A549 (cell line): ENCODE data around the gene FRMD1. TPM values are rescaled to one million over a fixed set of nuclear protein-coding genes. Genes with fewer than 3 reads are reported as not detected.

Source experiments
- ATAC-seq, 2 experiments: fragments of 200-7000 bp in 1 of 2; fragments of >200 bp in 1 of 2; cut with Nextera tagmentation in 1 of 2; cut with Tn5 transposase in 1 of 2; 3 replicates each; pipeline versions ENCODE4 v1.8.0 to v1.9.1; 2018 to 2020; ENCODE audit warnings: mild to moderate bottlenecking in 1 of 2, moderate library complexity in 1 of 2
- CTCF ChIA-PET: fragments of 300-600 bp; sonication (Branson Sonifier 250); formaldehyde crosslinking; extraction: SDS; loops from one replicate; lab custom pipeline; 2021; ENCODE audit warnings: antibody characterized with exemption, inconsistent platforms; lab: Yijun Ruan, JAX
- POLR2A ChIA-PET: fragments of 350-600 bp; formaldehyde crosslinking; extraction: SDS; loops from one replicate; lab custom pipeline; 2021; ENCODE audit warnings: antibody characterized with exemption, inconsistent platforms; lab: Yijun Ruan, JAX
- DNase-seq, 2 experiments: peaks; one replicate each; pipeline versions ENCODE4 v3.0.0 to v3.0.0-alpha.2; 2011 to 2016; ENCODE audit warnings: low read depth in 1 of 2, low spot score in 1 of 2
- FAIRE-seq: peaks from 2 replicates; lab custom pipeline; 2011; peaks lifted over from hg19 to GRCh38; lab: Jason Lieb, UNC
- H3K27ac ChIP-seq, 2 experiments: fragments of >200 bp; sonication (Bioruptor Twin); formaldehyde crosslinking; 3 replicates each; pipeline ENCODE4 v1.5.1; 2016 to 2017
- H3K4me1 ChIP-seq: fragments of >200 bp; sonication (Bioruptor Twin); formaldehyde crosslinking; 3 replicates; pipeline ENCODE4 v1.6.1; 2016
- H3K4me2 ChIP-seq: fragments of >200 bp; sonication (Bioruptor Twin); formaldehyde crosslinking; 3 replicates; pipeline ENCODE4 v1.6.1; 2016
- H3K4me3 ChIP-seq: fragments of >200 bp; sonication (Bioruptor Twin); formaldehyde crosslinking; 3 replicates; pipeline ENCODE4 v1.5.1; 2016
- H3K9me3 ChIP-seq: fragments of >200 bp; sonication (Bioruptor Twin); formaldehyde crosslinking; 3 replicates; pipeline ENCODE4 v1.6.1; 2016
- BHLHE40 ChIP-seq: IDR thresholded peaks from 2 replicates; pipeline ENCODE4 v1.6.1; 2012; ENCODE audit warnings: low read depth, low read length, inconsistent platforms
- CEBPB ChIP-seq, 2 experiments: fragments of >200 bp in 1 of 2; sonication (Bioruptor Twin) in 1 of 2; formaldehyde crosslinking in 1 of 2; IDR thresholded peaks; 2 replicates each; pipeline ENCODE4 v1.6.1; 2012 to 2016
- EHF ChIP-seq: fragments of 250-450 bp; sonication (Bioruptor Pico); IDR thresholded peaks from 2 replicates; pipeline ENCODE4 v1.5.0; 2020; ENCODE audit warnings: mild to moderate bottlenecking
- ESRRA ChIP-seq: fragments of 150-350 bp; IDR thresholded peaks from 2 replicates; pipeline ENCODE4 v1.6.1; 2014; ENCODE audit warnings: mild to moderate bottlenecking, low read length, borderline replicate concordance
- FOSB ChIP-seq: fragments of 250-450 bp; sonication (Bioruptor Pico); IDR thresholded peaks from 2 replicates; pipeline ENCODE4 v1.5.0; 2020; ENCODE audit warnings: mild to moderate bottlenecking, moderate library complexity
- FOSL2 ChIP-seq, 2 experiments: fragments of 450-650 bp in 1 of 2; fragments of >200 bp in 1 of 2; sonication (Bioruptor Twin) in 1 of 2; formaldehyde crosslinking; IDR thresholded peaks; 2 replicates each; pipeline versions ENCODE4 v1.5.0 to v1.6.1; 2016 to 2020; ENCODE audit warnings: mild to moderate bottlenecking in 1 of 2, moderate library complexity in 1 of 2
- GATA3 ChIP-seq: IDR thresholded peaks from 2 replicates; pipeline ENCODE4 v1.6.1; 2012; ENCODE audit warnings: borderline replicate concordance
- HDAC2 ChIP-seq: fragments of 200-600 bp; sonication (generic); IDR thresholded peaks from 2 replicates; pipeline ENCODE4 v1.6.1; 2016
- HOXB13 ChIP-seq: fragments of 250-450 bp; sonication (Bioruptor Pico); IDR thresholded peaks from 2 replicates; pipeline ENCODE4 v1.5.0; 2020; ENCODE audit warnings: low read depth, mild to moderate bottlenecking, moderate library complexity
- HOXB5 ChIP-seq: fragments of 250-450 bp; sonication (Bioruptor Pico); IDR thresholded peaks from 2 replicates; pipeline ENCODE4 v1.5.0; 2020; ENCODE audit warnings: mild to moderate bottlenecking, moderate library complexity
- JUN ChIP-seq, 2 experiments: fragments of >200 bp; sonication (Bioruptor Twin); formaldehyde crosslinking; IDR thresholded peaks; 2 replicates in 1 of 2; 3 replicates in 1 of 2; pipeline ENCODE4 v1.6.1; 2016 to 2017
- MYC ChIP-seq: IDR thresholded peaks from 2 replicates; pipeline ENCODE4 v1.6.1; 2012; ENCODE audit warnings: mild to moderate bottlenecking, inconsistent platforms, low read length, improper control_type of control experiment, borderline replicate concordance
- NFE2L2 ChIP-seq: fragments of 150-350 bp; conservative IDR thresholded peaks from 2 replicates; pipeline ENCODE4 v1.6.1; 2014; ENCODE audit warnings: low read length
- NR3C1 ChIP-seq: fragments of >200 bp; sonication (Bioruptor Twin); formaldehyde crosslinking; IDR thresholded peaks from 3 replicates; pipeline ENCODE4 v1.6.1; 2017
- POLR2AphosphoS2 ChIP-seq: conservative IDR thresholded peaks from 2 replicates; pipeline ENCODE4 v1.6.1; 2012; ENCODE audit warnings: low read length, improper control_type of control experiment, inconsistent platforms
- SREBF2 ChIP-seq: fragments of 450-650 bp; IDR thresholded peaks from 2 replicates; pipeline ENCODE4 v1.6.1; 2014; ENCODE audit warnings: mild to moderate bottlenecking, moderate library complexity
- TFCP2L1 ChIP-seq: fragments of 250-450 bp; sonication (Bioruptor Pico); IDR thresholded peaks from 2 replicates; pipeline ENCODE4 v1.5.0; 2021; ENCODE audit warnings: mild to moderate bottlenecking
- ZC3H11A ChIP-seq: fragments of 450-650 bp; IDR thresholded peaks from 2 replicates; pipeline ENCODE4 v1.6.1; 2014; ENCODE audit warnings: antibody characterized with exemption, mild to moderate bottlenecking
- ZFP36 ChIP-seq: fragments of 450-650 bp; IDR thresholded peaks from 2 replicates; pipeline ENCODE4 v1.6.1; 2014; ENCODE audit warnings: borderline replicate concordance; ENCODE audit not compliant: partially characterized antibody
- ZNF302 ChIP-seq: fragments of 250-450 bp; sonication (Bioruptor Pico); IDR thresholded peaks from 2 replicates; pipeline ENCODE4 v1.9.0; 2021; ENCODE audit warnings: inconsistent platforms, mild to moderate bottlenecking, moderate library complexity
- WGBS: methylation state at CpG from one replicate; pipeline ENCODE4 v1.1.6; 2017; ENCODE audit errors: missing lambda C conversion rate; 5-methylcytosine and 5-hydroxymethylcytosine counted together
- polyA plus RNA-seq, 4 experiments: library from polyadenylated mRNA; depleted of rRNA in 3 of 4; stranded (reverse); fragments of >200 nt; fragmentation: RNase III in 1 of 4; extraction: RNeasy Plus Mini Kit Qiagen cat#74134 plus additional on column Dnase treatment in 1 of 4; gene quantifications; 2 replicates in 3 of 4; 3 replicates in 1 of 4; pipeline ENCODE4 v1.2.3, GENCODE V29; 2011 to 2017
- TF ChIP-seq, protein P1 (sequence below): fragments of 200-600 bp; sonication (generic); IDR thresholded peaks from 2 replicates; pipeline ENCODE4 v1.6.1; 2016; ENCODE audit warnings: antibody characterized with exemption, mild to moderate bottlenecking, moderate library complexity
- TF ChIP-seq, protein P2 (sequence below): fragments of 150-350 bp; IDR thresholded peaks from 2 replicates; pipeline ENCODE4 v1.6.1; 2014; ENCODE audit warnings: low read depth, mild to moderate bottlenecking, low read length
- TF ChIP-seq, protein P3 (sequence below): fragments of 450-650 bp; IDR thresholded peaks from 2 replicates; pipeline ENCODE4 v1.6.1; 2014; ENCODE audit warnings: antibody characterized with exemption

The FRMD1 gene
- polyA plus RNA-seq, 2 of the 4 experiments (the other 2 are of a cell fraction): not detected

DNA sequence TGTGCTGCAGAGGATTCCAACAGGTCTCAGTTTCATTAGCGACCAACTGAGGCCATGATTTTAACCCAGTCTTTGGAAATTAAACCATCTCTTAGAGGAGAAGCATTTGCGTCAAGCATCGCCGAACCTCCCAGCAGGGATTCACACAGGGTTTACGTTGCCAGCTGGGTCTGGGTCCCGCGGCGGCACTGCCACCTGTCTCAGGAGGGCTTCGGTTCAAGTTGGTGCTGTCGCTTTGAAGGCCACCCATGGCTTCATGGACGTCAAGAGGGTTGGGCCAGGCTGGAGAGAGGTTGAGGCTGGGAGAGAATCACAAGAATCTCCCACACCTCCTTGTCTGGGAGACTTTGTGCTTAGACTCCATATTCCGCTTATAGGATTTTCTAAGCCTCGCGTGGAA, 43.0 kb upstream of the FRMD1 start:
- Histone ChIP-seq H3K9me3 (no peaks in the 10 kb centered on the region), H3K4me3 (no peak overlapping the region), H3K4me2 (no peak overlapping the region), H3K4me1 (no peaks in the 10 kb centered on the region), H3K27ac (no peak overlapping the region)
- DNase-seq (no peak), FAIRE-seq (no peak), ATAC-seq (no peak)
- CTCF ChIA-PET: interaction anchor here (1.4 kb wide), 1 partner anchor 11 kb away, joined by 4 read pairs; no protein-coding TSS in a partner anchor
- POLR2A ChIA-PET: no interaction called here
- TF ChIP-seq BHLHE40 (no peak), FOSL2 (IDR thresholded peaks at IDR 0.05) (no peak), FOSL2 (CRISPR knock-in tag; IDR thresholded peaks at IDR 0.05) (no peak), ZC3H11A (no peak), ZNF302 (CRISPR knock-in tag) (no peak), ZFP36 (no peak), JUN (IDR thresholded peaks at IDR 0.05) (no peak), HDAC2 (no peak), NR3C1 (no peak), SREBF2 (no peak)
- TF ChIP-seq, protein P1, sequence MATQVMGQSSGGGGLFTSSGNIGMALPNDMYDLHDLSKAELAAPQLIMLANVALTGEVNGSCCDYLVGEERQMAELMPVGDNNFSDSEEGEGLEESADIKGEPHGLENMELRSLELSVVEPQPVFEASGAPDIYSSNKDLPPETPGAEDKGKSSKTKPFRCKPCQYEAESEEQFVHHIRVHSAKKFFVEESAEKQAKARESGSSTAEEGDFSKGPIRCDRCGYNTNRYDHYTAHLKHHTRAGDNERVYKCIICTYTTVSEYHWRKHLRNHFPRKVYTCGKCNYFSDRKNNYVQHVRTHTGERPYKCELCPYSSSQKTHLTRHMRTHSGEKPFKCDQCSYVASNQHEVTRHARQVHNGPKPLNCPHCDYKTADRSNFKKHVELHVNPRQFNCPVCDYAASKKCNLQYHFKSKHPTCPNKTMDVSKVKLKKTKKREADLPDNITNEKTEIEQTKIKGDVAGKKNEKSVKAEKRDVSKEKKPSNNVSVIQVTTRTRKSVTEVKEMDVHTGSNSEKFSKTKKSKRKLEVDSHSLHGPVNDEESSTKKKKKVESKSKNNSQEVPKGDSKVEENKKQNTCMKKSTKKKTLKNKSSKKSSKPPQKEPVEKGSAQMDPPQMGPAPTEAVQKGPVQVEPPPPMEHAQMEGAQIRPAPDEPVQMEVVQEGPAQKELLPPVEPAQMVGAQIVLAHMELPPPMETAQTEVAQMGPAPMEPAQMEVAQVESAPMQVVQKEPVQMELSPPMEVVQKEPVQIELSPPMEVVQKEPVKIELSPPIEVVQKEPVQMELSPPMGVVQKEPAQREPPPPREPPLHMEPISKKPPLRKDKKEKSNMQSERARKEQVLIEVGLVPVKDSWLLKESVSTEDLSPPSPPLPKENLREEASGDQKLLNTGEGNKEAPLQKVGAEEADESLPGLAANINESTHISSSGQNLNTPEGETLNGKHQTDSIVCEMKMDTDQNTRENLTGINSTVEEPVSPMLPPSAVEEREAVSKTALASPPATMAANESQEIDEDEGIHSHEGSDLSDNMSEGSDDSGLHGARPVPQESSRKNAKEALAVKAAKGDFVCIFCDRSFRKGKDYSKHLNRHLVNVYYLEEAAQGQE: no peak
- TF ChIP-seq, protein P2, sequence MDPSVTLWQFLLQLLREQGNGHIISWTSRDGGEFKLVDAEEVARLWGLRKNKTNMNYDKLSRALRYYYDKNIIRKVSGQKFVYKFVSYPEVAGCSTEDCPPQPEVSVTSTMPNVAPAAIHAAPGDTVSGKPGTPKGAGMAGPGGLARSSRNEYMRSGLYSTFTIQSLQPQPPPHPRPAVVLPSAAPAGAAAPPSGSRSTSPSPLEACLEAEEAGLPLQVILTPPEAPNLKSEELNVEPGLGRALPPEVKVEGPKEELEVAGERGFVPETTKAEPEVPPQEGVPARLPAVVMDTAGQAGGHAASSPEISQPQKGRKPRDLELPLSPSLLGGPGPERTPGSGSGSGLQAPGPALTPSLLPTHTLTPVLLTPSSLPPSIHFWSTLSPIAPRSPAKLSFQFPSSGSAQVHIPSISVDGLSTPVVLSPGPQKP: no peak
- WGBS: 78% methylated on average over 13 of the region's 14 CpGs

DNA sequence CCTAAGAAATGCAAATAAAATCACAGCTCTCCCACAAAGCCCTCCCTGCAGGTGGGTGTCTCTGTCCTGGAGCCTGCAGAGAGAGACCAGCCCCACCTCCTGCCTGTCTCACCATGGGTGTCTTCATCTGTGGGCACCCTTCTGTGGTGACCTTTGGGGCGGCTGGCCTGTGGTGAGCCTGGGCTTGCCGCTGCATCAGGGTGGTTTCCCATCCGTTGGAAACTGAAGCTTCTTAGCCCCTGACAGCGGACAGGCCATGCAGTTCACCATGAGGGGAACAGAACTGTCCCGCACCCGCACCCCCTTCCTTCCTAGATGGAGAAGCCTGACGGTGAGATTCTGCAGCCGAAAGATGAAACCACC, 42.3 kb upstream of the FRMD1 start:
- FAIRE-seq: no peak
- CTCF ChIA-PET: no interaction called here

DNA sequence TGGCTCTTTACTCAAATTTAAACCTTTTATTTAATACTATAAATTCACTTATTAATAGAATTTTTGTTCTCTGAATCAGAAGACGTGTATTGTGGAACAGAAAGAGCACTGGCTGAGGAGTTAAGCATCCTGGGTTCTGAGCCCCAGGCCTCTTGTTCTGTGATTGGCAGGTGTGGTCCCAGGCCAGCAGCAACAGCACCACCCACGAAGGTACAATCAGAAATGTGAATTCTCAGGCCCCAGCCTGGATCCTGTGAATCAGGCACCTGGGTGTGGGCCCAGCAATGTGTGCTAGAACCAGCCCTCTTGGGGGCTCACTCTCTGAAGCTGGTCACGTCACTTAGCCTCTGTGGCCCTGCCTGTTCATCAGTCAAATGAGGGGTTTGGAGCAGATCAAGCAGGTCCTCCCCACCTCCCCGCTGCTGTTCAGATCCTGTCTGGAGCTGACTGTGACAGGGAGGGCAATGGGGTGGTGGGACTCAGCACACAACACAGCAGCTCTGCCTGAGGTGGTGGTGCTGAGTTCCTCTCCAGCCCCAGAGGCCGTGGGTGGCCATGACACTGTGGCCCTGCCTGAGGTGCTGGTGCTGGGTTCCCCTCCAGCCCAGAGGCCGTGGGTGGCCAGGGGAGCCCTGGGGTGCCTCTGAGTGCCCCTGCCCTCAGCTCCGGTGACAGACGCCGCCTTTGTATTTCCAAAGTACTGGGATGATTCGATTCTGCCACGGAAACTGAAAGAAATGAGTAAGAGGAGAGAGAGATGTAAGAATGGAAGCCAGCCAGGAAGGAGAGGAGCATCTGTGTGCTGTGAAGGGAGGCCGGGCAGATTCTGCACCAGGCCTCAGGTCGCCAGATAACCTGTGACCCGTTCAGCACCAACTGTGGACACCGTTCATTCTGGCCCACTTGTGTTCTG, 41.6 kb upstream of the FRMD1 start:
- ChIA-PET CTCF (interaction anchor here (3.4 kb wide), 1 partner anchor 12 kb away, joined by 13 read pairs; no protein-coding TSS in a partner anchor), POLR2A (no interaction called here)
- FAIRE-seq (no peak), ATAC-seq (no peak), DNase-seq (no peak)
- TF ChIP-seq FOSB (CRISPR knock-in tag) (no peak), CEBPB (IDR thresholded peaks at IDR 0.05) (no peak), HDAC2 (no peak), MYC (no peak), TFCP2L1 (CRISPR knock-in tag) (no peak), HOXB5 (CRISPR knock-in tag) (no peak), NFE2L2 (no peak), POLR2AphosphoS2 (no peak), EHF (CRISPR knock-in tag) (no peak)
- TF ChIP-seq, protein P3, sequence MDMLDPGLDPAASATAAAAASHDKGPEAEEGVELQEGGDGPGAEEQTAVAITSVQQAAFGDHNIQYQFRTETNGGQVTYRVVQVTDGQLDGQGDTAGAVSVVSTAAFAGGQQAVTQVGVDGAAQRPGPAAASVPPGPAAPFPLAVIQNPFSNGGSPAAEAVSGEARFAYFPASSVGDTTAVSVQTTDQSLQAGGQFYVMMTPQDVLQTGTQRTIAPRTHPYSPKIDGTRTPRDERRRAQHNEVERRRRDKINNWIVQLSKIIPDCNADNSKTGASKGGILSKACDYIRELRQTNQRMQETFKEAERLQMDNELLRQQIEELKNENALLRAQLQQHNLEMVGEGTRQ: no peak
- TF ChIP-seq, protein P2: no peak
- 46% methylated on average over 8 of the region's 15 CpGs for WGBS
- no peak overlapping the region for H3K4me3 ChIP-seq
- no peaks in the 10 kb centered on the region for H3K9me3 ChIP-seq
- no peak overlapping the region for H3K4me2 ChIP-seq
- no peaks in the 10 kb centered on the region for H3K4me1 ChIP-seq
- no peak overlapping the region for H3K27ac ChIP-seq

More for the DNA sequence above, 42.3 kb upstream of the FRMD1 start:
- Histone ChIP-seq H3K9me3 (no peaks in the 10 kb centered on the region), H3K4me3 (no peak overlapping the region), H3K4me1 (no peaks in the 10 kb centered on the region), H3K4me2 (no peak overlapping the region), H3K27ac (no peak overlapping the region)
- DNase-seq (no peak), ATAC-seq (no peak)
- POLR2A ChIA-PET: no interaction called here
- 65% methylated on average over 8 of the region's 8 CpGs for WGBS
- TF ChIP-seq ESRRA (no peak), NFE2L2 (no peak), HOXB13 (CRISPR knock-in tag) (no peak), ZNF302 (CRISPR knock-in tag) (no peak), GATA3 (no peak), CEBPB (IDR thresholded peaks at IDR 0.05) (no peak), POLR2AphosphoS2 (no peak), NR3C1 (no peak), FOSL2 (IDR thresholded peaks at IDR 0.05) (no peak), FOSL2 (CRISPR knock-in tag; IDR thresholded peaks at IDR 0.05) (no peak)
- TF ChIP-seq, protein P3: no peak
